CD4-positive, alpha-beta T cell treated with Interleukin-4 for 4 hours (primary cell): ENCODE measurements around the gene HERPUD1.
A peak's percentile ranks its signal among the peaks of the same experiment; 100 is the strongest.
"Not testable (repeated sequence)": the region's sequence is repeated elsewhere in the genome, so short reads cannot be mapped to it uniquely, and the experiment has no call there.

Source experiments
- DNase-seq: peaks from one replicate; pipeline ENCODE4 v3.0.0-alpha.2; 2020

The HERPUD1 gene

DNA sequence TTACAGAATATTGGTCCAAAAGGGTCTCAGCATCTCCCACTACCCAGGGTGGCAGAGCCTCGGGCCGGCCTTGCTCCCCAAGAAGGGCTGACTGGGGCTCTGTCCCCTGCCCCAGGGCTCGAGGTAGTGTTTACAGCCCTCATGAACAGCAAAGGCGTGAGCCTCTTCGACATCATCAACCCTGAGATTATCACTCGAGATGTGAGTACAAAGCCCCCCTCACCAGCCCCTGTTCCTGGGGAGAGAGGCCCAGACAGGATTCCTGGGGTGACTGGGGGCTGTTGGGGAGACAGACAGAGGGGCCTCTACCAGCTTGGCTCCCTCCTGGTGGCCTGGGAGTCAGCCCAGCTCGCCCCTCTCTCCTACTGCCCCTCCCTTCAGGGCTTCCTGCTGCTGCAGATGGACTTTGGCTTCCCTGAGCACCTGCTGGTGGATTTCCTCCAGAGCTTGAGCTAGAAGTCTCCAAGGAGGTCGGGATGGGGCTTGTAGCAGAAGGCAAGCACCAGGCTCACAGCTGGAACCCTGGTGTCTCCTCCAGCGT is 51.3 kb downstream of the HERPUD1 start:
- DNase-seq: no peak

GRCh38 chr16:56984639-56985038 is 52.7 kb downstream of the HERPUD1 start:
- DNase-seq: no peak

DNA sequence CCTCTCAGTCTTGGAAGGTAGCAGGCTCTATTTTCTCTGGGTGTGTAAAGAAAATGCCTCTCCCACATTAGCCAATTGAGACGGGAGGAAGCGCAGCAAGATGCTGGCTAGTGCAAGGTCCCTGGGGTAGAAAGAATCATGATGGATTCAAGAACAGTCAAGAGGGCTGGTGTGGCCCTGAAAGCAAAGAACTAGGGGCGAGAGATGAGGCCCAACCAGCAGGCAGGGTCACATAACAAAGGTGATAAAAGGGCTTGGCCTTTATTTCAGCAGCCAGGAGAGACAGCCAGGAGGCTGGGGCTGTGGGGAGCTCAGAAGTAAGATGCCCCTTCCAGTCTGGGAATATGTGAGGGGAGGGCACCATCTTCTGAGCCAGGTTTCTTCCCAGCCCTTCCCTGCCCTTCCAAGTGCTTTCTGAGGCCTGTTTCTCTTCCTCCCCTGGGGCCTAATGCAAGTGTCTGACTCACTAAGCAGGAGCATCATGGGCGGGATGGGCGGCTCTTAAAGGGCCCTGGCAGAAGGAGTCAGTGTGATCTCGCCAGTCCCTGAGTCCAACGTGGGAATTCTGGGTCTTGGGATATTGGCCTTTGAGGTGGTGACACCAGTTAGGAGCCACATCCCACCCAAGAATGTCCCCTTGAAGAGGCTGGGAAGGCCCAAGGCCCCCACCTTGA is 53.5 kb downstream of the HERPUD1 start:
- no peak for DNase-seq

- DNase-seq: no peak
Measured at GRCh38 chr16:56985962-56986360, 54.0 kb downstream of the HERPUD1 start.

DNA sequence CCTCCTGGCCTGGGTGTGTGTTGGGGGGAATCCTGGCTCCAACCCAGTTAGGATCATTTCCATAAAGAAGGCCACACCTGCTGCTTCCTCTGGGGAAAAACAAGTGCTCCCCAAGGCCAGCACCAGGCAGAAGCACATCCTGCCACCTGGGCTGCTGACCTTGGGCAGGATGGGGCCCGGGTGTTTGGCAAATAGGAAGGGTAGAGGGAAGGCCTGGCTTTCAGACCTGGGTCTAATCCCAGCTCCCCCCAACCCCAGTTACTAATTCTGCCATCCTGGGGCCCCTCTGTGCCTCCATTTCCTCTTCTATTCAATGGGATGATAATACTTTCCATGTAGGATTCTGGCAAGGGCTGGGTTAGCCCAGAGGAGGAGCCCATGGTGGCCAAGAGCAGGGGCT is 54.4 kb downstream of the HERPUD1 start:
- DNase-seq: no peak

- DNase-seq: not testable (repeated sequence)
Measured at GRCh38 chr16:56986908-56987307, 55.0 kb downstream of the HERPUD1 start.

DNA sequence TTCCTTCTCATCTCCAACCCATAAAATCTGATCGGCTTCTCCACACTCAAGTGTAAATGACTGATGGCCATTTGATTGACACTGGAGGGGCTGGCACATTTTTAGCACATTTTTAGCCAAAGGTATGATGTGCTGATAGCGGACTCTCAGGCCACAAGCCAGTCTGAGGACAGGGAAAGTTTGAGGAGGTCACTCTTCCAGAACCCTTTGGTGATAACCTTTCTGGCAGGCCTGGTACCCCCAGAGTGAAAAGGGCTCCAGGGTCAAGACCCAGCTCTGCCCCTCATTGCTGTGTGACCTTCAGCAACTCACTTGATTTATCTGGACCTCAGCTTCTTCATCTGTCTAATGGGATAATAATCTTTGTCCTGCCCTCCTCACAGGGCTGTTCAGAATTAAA is 55.8 kb downstream of the HERPUD1 start:
- no peak for DNase-seq

DNA sequence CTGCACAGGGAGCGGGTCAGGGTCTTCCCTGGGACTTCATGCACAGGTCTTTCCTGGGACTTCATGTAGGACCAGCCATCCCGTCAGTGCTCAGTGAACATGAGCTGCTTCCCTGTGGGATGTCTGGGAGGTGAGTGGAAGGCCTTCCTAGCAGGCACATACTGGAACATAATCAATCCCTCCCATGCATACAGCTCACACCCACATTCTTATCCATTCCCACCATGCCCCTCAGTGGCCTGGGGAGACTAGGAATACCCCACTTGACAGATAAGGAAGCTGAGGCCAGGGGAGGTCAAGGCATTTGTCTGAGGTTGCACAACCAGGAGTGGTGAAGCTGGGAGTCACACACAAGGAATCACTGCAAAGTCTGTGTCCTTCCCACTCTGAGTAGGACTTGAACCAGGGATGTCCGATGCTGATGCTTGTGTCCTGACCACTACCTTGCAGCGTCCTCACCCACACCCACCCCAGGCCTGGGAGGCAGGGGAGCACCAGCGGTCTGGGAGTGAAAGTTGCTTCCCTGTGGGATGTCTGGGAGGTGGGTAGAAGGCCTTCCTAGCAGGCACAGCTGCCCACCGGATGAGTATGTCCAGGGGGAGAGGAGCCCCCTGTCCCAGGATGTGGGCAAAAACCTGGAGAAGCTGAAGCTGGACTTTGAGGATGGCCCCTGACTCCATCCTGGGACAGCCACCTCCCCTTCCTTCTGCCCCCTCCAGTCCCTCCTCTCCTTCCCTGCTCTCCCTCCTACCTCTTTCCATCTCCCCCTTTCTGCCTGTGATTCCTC is 56.4 kb downstream of the HERPUD1 start:
- no peak for DNase-seq

DNA sequence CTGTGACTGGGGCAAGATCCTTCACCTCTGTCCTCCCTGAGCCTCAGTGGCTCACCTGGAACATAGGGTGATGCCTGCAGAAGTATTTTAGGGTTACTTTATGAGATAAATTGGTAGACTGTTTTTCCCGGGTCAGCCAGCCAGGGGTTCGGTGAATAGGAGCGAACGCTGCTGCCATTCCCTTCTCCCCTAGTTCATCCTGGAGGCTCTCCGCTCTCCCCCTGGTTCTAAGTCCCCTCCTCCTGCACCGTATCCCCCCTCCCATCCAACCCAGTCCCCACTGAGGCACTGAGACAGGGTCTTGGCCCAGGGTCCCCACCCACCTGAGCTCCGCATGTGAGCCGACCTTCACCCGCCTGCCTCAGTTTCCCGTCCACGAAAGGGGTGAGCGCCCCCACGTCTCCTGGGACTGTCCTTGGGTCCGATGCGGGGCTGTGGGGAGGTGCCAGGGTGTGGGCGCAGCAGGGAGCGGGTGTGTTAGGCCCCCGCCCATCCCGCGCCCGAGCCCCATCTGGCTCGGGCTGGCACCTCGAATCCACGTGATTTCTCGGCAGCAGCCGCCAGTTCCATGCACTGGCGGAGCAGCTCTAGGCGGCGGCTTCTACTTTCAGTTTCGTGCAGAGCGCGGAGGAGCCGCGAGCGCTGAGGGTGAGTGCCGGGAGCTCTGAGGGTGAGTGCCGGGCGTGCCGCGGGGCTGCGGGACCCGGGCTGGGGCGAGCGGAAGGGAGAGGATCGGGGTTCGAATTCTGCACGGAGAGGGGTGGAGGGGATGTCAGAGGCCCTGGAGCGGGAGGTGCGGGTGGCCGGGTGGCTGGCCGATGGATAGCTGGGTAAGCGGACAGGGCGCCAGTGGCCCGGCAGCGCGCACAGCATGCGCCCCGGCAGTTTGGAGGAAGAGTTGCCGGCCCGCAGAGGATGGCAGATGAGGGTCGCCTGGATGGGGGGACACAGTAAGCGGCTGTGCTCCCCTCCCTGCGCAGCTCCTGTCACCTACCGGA is 57.3 kb downstream of the HERPUD1 start, which contains the start of gene NLRC5:
Gene NLRC5 (plus strand): TSS at position 610 of the 998 bp plus-strand sequence. CDS start 31,156 bp downstream, outside the sequence.
- DNase-seq: peak; percentile 92

GRCh38 chr16:56989988-56990387 is 58.0 kb downstream of the HERPUD1 start:
- no peak for DNase-seq

GRCh38 chr16:56990407-56991286 is 58.7 kb downstream of the HERPUD1 start:
- no peak for DNase-seq

DNA sequence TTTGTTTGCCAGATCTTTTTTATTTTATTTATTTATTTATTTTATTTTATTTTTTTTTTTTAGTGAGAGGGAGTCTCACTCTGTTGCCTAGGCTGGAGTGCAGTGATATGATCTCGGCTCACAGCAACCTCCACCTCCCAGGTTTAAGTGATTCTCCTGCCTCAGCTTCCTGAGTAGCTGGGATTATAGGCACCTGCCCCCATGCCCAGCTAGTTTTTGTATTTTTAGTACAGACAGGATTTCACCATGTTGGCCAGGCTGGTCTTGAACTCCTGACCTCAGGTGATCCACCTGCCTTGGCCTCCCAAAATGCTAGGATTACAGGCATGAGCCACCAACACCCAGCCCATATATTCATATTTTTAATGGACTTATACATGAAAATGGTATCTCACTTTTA is 60.5 kb downstream of the HERPUD1 start:
- DNase-seq: not testable (repeated sequence)

DNA sequence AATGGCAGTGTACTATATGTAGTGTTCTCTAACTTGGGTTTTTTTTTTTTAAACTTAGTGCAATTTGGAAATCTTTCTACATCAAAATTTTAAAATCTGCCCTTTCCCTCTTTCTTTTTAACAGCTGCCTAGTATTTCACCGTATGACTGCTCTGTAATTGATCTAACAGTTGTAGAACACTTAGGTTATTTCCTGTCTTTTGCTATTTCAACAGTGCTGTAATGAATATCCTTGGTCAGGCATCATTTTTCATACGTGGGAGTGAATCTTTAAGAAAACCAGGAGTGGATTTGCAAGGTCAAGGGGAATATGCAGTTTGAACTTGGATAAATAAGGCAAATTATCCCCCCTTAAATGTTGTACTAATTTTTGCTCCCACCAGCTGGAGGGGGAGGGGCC is 61.3 kb downstream of the HERPUD1 start:
- no peak for DNase-seq

DNA sequence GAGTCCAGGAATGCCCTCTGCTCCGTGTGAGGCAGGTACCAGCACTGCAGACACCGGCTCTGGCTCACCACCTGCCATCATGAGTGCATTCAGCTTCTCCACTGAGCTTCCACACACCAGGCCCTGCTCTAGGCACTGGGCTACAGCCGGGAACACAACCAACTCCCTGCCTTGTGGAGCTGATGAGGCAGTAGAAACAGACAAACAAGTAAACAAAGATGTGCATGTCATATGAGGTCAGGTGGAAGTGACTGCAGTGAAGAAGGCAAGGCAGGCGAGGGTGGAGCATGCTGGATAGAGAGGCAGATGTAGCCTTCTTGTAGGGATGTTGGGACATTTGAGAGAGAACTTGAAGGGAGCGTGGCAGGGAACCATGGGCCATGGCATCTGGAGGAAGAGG is 62.4 kb downstream of the HERPUD1 start:
- no peak for DNase-seq
